ENCODE measurements around the gene TEP1.

Gene TEP1

GRCh38 chr14:20409226-20409625, 4.1 kb downstream of the TEP1 start:
- peaks cover 3% of the 10 kb centered on the region for H3K27me3 ChIP-seq (ENCODE audit: control insufficient read depth, insufficient read depth, low read length)
- no peak overlapping the region for H3K27ac ChIP-seq (ENCODE audit: low read length)
- H3K9ac ChIP-seq (ENCODE audit: low read length), result no peak overlapping the region
- H3K9me3 ChIP-seq (ENCODE audit: control insufficient read depth, low read depth, low read length), result no peaks in the 10 kb centered on the region
- peaks cover 4% of the 10 kb centered on the region for H3K36me3 ChIP-seq (ENCODE audit: control insufficient read depth, low read depth, low read length)
- no peaks in the 10 kb centered on the region for H3K4me1 ChIP-seq (ENCODE audit: control insufficient read depth, low read depth, low read length)
- no peak overlapping the region for H3K4me3 ChIP-seq (ENCODE audit: low read length)

- H3K4me3 ChIP-seq (ENCODE audit: low read length), result no peak overlapping the region
- H3K27ac ChIP-seq (ENCODE audit: low read length), result no peak overlapping the region
- H3K27me3 ChIP-seq (ENCODE audit: control insufficient read depth, insufficient read depth, low read length), result no peaks in the 10 kb centered on the region
- H3K9ac ChIP-seq (ENCODE audit: low read length), result no peak overlapping the region
- peaks cover 13% of the 10 kb centered on the region for H3K36me3 ChIP-seq (ENCODE audit: control insufficient read depth, low read depth, low read length)
- H3K4me1 ChIP-seq (ENCODE audit: control insufficient read depth, low read depth, low read length), result no peaks in the 10 kb centered on the region
- no peaks in the 10 kb centered on the region for H3K9me3 ChIP-seq (ENCODE audit: control insufficient read depth, low read depth, low read length)
Observed at GRCh38 chr14:20403521-20403920, 9.8 kb downstream of the TEP1 start.

- no peak overlapping the region for H3K4me3 ChIP-seq (ENCODE audit: low read length)
- no peaks in the 10 kb centered on the region for H3K4me1 ChIP-seq (ENCODE audit: control insufficient read depth, low read depth, low read length)
- H3K27ac ChIP-seq (ENCODE audit: low read length), result no peak overlapping the region
- no peaks in the 10 kb centered on the region for H3K9me3 ChIP-seq (ENCODE audit: control insufficient read depth, low read depth, low read length)
- H3K27me3 ChIP-seq (ENCODE audit: control insufficient read depth, insufficient read depth, low read length), result no peaks in the 10 kb centered on the region
- no peak overlapping the region for H3K9ac ChIP-seq (ENCODE audit: low read length)
- H3K36me3 ChIP-seq (ENCODE audit: control insufficient read depth, low read depth, low read length), result peaks cover 9% of the 10 kb centered on the region
Observed at GRCh38 chr14:20400965-20401593, 12.2 kb downstream of the TEP1 start.

- Histone ChIP-seq H3K27me3 (ENCODE audit: control insufficient read depth, insufficient read depth, low read length) (no peaks in the 10 kb centered on the region), H3K9me3 (ENCODE audit: control insufficient read depth, low read depth, low read length) (no peaks in the 10 kb centered on the region), H3K4me3 (ENCODE audit: low read length) (no peak overlapping the region), H3K27ac (ENCODE audit: low read length) (no peak overlapping the region), H3K36me3 (ENCODE audit: control insufficient read depth, low read depth, low read length) (peaks cover 11% of the 10 kb centered on the region), H3K4me1 (ENCODE audit: control insufficient read depth, low read depth, low read length) (no peaks in the 10 kb centered on the region), H3K9ac (ENCODE audit: low read length) (no peak overlapping the region)
Observed at GRCh38 chr14:20400589-20400964, 12.7 kb downstream of the TEP1 start.

GRCh38 chr14:20397511-20397910, 15.8 kb downstream of the TEP1 start:
- no peaks in the 10 kb centered on the region for H3K4me1 ChIP-seq (ENCODE audit: control insufficient read depth, low read depth, low read length)
- H3K9ac ChIP-seq (ENCODE audit: low read length), result no peak overlapping the region
- H3K27ac ChIP-seq (ENCODE audit: low read length), result no peak overlapping the region
- H3K27me3 ChIP-seq (ENCODE audit: control insufficient read depth, insufficient read depth, low read length), result no peaks in the 10 kb centered on the region
- H3K4me3 ChIP-seq (ENCODE audit: low read length), result no peak overlapping the region
- peaks cover 11% of the 10 kb centered on the region for H3K36me3 ChIP-seq (ENCODE audit: control insufficient read depth, low read depth, low read length)
- no peaks in the 10 kb centered on the region for H3K9me3 ChIP-seq (ENCODE audit: control insufficient read depth, low read depth, low read length)

- H3K9me3 ChIP-seq (ENCODE audit: control insufficient read depth, low read depth, low read length), result no peaks in the 10 kb centered on the region
- H3K36me3 ChIP-seq (ENCODE audit: control insufficient read depth, low read depth, low read length), result peaks cover 25% of the 10 kb centered on the region
Observed at GRCh38 chr14:20391505-20391904, 21.8 kb downstream of the TEP1 start.

GRCh38 chr14:20388159-20388558, 25.1 kb downstream of the TEP1 start:
- H3K36me3 ChIP-seq (ENCODE audit: control insufficient read depth, low read depth, low read length), result peaks cover 27% of the 10 kb centered on the region
- no peaks in the 10 kb centered on the region for H3K4me1 ChIP-seq (ENCODE audit: control insufficient read depth, low read depth, low read length)
- no peak overlapping the region for H3K9ac ChIP-seq (ENCODE audit: low read length)
- H3K27ac ChIP-seq (ENCODE audit: low read length), result no peak overlapping the region
- H3K27me3 ChIP-seq (ENCODE audit: control insufficient read depth, insufficient read depth, low read length), result no peaks in the 10 kb centered on the region
- no peaks in the 10 kb centered on the region for H3K9me3 ChIP-seq (ENCODE audit: control insufficient read depth, low read depth, low read length)
- H3K4me3 ChIP-seq (ENCODE audit: low read length), result no peak overlapping the region

More at GRCh38 chr14:20391505-20391904, 21.8 kb downstream of the TEP1 start:
- no peaks in the 10 kb centered on the region for H3K4me1 ChIP-seq (ENCODE audit: control insufficient read depth, low read depth, low read length)
- H3K9ac ChIP-seq (ENCODE audit: low read length), result no peak overlapping the region
- H3K27me3 ChIP-seq (ENCODE audit: control insufficient read depth, insufficient read depth, low read length), result no peaks in the 10 kb centered on the region
- H3K27ac ChIP-seq (ENCODE audit: low read length), result no peak overlapping the region
- H3K4me3 ChIP-seq (ENCODE audit: low read length), result no peak overlapping the region

GRCh38 chr14:20387576-20387975, 25.7 kb downstream of the TEP1 start:
- peaks cover 27% of the 10 kb centered on the region for H3K36me3 ChIP-seq (ENCODE audit: control insufficient read depth, low read depth, low read length)
- H3K27ac ChIP-seq (ENCODE audit: low read length), result no peak overlapping the region
- H3K9me3 ChIP-seq (ENCODE audit: control insufficient read depth, low read depth, low read length), result no peaks in the 10 kb centered on the region

GRCh38 chr14:20386276-20386855, 26.9 kb downstream of the TEP1 start:
- Histone ChIP-seq H3K9me3 (ENCODE audit: control insufficient read depth, low read depth, low read length) (no peaks in the 10 kb centered on the region), H3K4me3 (ENCODE audit: low read length) (no peak overlapping the region), H3K9ac (ENCODE audit: low read length) (no peak overlapping the region), H3K36me3 (ENCODE audit: control insufficient read depth, low read depth, low read length) (peaks cover 31% of the 10 kb centered on the region), H3K4me1 (ENCODE audit: control insufficient read depth, low read depth, low read length) (no peaks in the 10 kb centered on the region), H3K27ac (ENCODE audit: low read length) (no peak overlapping the region), H3K27me3 (ENCODE audit: control insufficient read depth, insufficient read depth, low read length) (no peaks in the 10 kb centered on the region)

More at GRCh38 chr14:20387576-20387975, 25.7 kb downstream of the TEP1 start:
- Histone ChIP-seq H3K4me3 (ENCODE audit: low read length) (no peak overlapping the region), H3K27me3 (ENCODE audit: control insufficient read depth, insufficient read depth, low read length) (no peaks in the 10 kb centered on the region), H3K9ac (ENCODE audit: low read length) (no peak overlapping the region), H3K4me1 (ENCODE audit: control insufficient read depth, low read depth, low read length) (no peaks in the 10 kb centered on the region)

- no peak overlapping the region for H3K9ac ChIP-seq (ENCODE audit: low read length)
- H3K4me3 ChIP-seq (ENCODE audit: low read length), result no peak overlapping the region
- H3K27ac ChIP-seq (ENCODE audit: low read length), result no peak overlapping the region
- no peaks in the 10 kb centered on the region for H3K27me3 ChIP-seq (ENCODE audit: control insufficient read depth, insufficient read depth, low read length)
- H3K4me1 ChIP-seq (ENCODE audit: control insufficient read depth, low read depth, low read length), result no peaks in the 10 kb centered on the region
- no peaks in the 10 kb centered on the region for H3K9me3 ChIP-seq (ENCODE audit: control insufficient read depth, low read depth, low read length)
- H3K36me3 ChIP-seq (ENCODE audit: control insufficient read depth, low read depth, low read length), result peaks cover 28% of the 10 kb centered on the region
Observed at GRCh38 chr14:20384886-20385285, 28.4 kb downstream of the TEP1 start.

GRCh38 chr14:20384321-20384720, 29.0 kb downstream of the TEP1 start:
- Histone ChIP-seq H3K36me3 (ENCODE audit: control insufficient read depth, low read depth, low read length) (peaks cover 27% of the 10 kb centered on the region), H3K4me1 (ENCODE audit: control insufficient read depth, low read depth, low read length) (no peaks in the 10 kb centered on the region), H3K4me3 (ENCODE audit: low read length) (no peak overlapping the region), H3K27ac (ENCODE audit: low read length) (no peak overlapping the region), H3K27me3 (ENCODE audit: control insufficient read depth, insufficient read depth, low read length) (no peaks in the 10 kb centered on the region), H3K9ac (ENCODE audit: low read length) (no peak overlapping the region), H3K9me3 (ENCODE audit: control insufficient read depth, low read depth, low read length) (no peaks in the 10 kb centered on the region)

GRCh38 chr14:20383636-20384035, 29.7 kb downstream of the TEP1 start:
- Histone ChIP-seq H3K4me3 (ENCODE audit: low read length) (no peak overlapping the region), H3K4me1 (ENCODE audit: control insufficient read depth, low read depth, low read length) (no peaks in the 10 kb centered on the region), H3K27me3 (ENCODE audit: control insufficient read depth, insufficient read depth, low read length) (no peaks in the 10 kb centered on the region), H3K9me3 (ENCODE audit: control insufficient read depth, low read depth, low read length) (no peaks in the 10 kb centered on the region), H3K36me3 (ENCODE audit: control insufficient read depth, low read depth, low read length) (peaks cover 25% of the 10 kb centered on the region), H3K27ac (ENCODE audit: low read length) (no peak overlapping the region), H3K9ac (ENCODE audit: low read length) (no peak overlapping the region)
